Erythroblast (primary cell): ENCODE data around the gene HOXD11.

Experiments
- DNase-seq, 2 experiments: peaks; one replicate each; lab custom pipeline; 2025; lab: John Stamatoyannopoulos, UW
- GATA1 ChIP-seq: IDR thresholded peaks from 2 replicates; pipeline ENCODE4 v1.6.1; 2011; ENCODE audit warnings: low read depth, mild to moderate bottlenecking, control low read depth, low read length, moderate library complexity
- POLR2A ChIP-seq: IDR thresholded peaks from 2 replicates; pipeline ENCODE4 v1.6.1; 2011; ENCODE audit warnings: mild to moderate bottlenecking, low read length

HOXD11 gene

DNA sequence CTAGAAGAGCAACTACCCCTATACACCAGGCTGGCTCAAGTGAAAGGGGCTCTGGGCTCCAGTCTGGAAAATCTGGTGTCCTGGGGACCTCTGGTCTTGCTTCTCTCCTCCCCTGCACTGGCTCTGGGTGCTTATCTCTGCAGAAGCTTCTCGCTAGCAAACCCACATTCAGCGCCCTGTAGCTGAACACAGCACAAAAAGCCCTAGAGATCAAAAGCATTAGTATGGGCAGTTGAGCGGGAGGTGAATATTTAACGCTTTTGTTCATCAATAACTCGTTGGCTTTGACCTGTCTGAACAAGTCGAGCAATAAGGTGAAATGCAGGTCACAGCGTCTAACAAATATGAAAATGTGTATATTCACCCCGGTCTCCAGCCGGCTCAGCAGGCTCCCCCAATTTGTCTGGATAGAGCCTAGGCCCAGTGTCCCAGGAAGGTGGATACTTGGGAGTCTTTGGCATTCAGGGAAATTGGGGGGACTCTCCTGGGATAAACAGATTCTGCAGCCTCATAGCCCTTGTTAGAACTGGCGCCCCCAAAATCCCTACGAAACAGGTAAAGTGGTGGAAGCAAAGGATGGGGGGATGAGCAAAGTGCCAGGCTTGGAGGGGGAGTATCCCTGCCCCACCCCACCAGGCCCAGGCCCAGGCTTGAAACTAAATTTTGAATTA is 41.8 kb downstream of the HOXD11 start:
- DNase-seq: no peak
- TF ChIP-seq POLR2A: no peak
- no peak for TF ChIP-seq GATA1

DNA sequence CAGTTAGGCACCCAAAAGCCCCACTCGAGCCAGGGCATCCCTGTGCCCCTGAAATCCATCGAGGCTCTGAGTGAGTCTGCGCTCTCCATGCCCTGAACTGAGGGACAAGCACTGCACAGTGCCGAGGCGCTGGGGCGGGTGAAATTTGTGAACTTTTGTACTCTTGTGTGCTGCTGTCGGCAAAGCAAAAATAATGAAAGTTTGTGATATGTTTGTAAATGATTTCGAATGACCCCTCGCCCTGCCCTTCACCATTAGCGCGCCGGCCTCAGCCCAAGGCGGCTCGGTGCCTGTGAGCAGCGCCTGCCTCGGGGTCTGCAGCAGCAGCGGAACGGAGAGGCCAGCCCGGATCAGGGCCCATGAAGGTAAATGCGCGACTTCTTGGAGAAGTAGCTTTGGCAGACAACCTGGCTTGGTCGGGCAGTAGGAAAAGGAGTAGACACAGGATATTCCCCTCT is 42.4 kb downstream of the HOXD11 start:
- TF ChIP-seq GATA1 (no peak), POLR2A (no peak)
- no peak for DNase-seq

DNA sequence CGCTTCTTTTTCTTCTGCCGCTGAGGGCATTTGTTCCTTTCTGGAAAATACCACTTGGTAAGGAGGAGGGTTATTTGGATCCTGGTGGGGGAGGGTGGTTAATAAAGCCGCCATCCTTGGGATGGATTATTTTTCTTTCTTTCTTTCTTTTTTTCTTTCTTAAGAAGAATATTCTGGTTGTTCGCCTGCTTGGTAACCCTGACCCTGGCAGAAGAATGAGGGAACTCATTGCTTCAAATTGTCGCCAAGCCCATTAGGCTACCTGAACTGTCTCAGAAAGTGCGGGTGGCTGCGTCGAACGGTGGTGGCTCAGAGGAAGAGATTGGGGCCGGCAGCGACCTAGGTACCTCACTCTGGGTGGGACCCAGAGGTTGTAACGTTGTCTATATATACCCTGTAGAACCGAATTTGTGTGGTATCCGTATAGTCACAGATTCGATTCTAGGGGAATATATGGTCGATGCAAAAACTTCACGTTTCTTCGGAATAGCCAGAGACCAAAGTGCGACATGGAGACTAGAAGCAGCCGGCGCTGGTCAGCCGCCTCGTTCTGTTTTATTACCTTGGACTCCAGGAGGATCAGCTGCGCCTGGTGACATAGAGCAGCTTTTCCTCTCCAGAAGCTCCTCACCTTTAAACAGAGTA is 43.0 kb downstream of the HOXD11 start:
- no peak for DNase-seq
- no peak for TF ChIP-seq GATA1
- no peak for TF ChIP-seq POLR2A

DNA sequence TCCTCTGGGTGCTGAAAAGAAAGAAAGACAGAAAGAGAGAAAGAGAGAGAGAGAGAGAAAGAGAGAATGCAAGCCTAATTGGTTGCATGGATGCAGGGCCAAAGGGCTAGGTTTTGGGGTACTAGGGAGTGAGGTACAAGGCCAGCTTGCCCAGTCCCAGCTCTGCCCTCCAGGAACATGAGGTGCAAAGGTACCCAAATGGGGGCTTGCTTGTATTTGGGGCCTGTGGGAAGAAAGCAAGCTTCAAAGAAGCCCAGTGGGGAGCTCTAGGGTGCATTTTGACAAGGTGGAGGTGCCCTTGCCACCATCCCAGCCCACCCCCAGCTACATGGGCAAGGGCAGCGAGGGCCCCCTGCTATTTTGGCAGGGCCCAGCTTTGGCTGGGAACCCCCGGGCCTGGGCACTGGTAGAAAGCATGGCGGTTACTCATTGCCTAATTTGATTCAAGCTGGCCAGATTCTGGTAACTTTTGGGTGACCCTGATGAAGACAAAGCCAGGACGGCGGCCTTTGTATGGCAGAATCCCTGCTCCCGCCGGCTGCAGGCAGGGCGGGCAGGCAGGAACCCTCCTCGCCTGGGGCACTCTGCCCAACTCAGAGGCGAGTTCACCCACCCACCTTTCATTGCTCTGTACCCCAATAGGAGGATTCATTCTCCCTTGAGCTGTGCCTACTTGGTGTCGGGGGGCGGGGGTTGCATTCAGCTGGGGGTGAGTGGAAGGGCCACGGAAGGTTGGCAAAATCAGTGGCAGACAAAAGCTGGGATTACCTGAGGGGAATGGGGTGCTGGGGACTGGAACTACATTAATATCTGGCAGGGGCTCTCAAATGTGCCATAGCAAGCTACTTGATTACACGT is 43.7 kb downstream of the HOXD11 start:
- TF ChIP-seq GATA1: no peak
- no peak for DNase-seq

DNA sequence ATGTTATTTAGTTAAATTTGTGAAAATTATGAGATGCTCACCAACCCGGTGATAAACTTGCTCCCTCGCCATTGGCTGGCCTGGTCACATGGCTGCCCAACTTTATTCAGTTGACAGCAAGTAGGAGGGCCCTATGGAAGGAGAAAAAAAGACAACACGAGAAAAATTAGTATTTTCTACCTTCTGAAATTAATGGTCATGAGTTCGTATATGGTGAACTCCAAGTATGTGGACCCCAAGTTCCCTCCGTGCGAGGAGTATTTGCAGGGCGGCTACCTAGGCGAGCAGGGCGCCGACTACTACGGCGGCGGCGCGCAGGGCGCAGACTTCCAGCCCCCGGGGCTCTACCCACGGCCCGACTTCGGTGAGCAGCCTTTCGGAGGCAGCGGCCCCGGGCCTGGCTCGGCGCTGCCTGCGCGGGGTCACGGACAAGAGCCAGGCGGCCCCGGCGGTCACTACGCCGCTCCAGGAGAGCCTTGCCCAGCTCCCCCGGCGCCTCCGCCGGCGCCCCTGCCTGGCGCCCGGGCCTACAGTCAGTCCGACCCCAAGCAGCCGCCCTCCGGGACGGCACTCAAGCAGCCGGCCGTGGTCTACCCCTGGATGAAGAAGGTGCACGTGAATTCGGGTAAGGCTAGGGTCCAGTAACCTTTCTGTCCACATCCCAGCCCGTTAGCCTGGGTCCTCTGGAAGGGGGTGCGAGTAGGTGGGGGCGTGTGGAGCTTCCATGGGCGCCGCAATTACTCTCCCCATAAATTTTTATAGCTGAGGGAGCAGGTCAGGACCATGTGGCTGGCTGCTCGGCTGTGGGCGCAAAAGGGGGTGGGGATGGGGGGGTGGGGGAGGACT is 44.6 kb downstream of the HOXD11 start, which contains the start of gene HOXD4:
HOXD4 (plus strand) TSS at position 109 of the 846 bp plus-strand sequence; CDS start at position 193, 84 bp downstream.
- TF ChIP-seq GATA1 (no peak), POLR2A (no peak)

DNA sequence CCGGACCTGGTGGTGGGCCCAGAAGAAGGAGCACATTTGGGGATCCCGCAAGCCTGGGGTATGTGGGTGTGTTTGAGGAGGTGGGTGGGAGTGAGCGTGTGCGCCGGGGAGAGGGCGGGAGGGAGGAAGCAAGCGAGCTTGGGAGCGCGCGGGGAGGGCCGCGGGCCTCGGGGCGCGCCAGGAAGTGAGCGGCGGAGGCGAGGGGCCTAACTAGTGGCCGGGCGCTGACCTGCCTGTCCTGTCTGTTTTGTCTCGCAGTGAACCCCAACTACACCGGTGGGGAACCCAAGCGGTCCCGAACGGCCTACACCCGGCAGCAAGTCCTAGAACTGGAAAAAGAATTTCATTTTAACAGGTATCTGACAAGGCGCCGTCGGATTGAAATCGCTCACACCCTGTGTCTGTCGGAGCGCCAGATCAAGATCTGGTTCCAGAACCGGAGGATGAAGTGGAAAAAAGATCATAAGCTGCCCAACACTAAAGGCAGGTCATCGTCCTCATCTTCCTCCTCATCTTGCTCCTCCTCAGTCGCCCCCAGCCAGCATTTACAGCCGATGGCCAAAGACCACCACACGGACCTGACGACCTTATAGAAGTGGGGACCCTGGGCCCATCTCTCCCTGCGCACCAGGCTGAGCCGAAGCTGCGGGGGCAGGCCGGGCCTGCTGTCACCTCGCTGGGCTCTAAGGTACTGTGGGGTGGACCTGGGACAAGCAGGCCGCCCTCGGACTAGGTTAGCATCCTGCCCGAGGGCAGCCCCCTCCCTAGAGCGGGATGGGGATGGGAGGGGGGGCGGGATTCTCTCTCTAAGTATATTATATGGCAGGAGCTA is 45.5 kb downstream of the HOXD11 start:
- no peak for DNase-seq
- no peak for TF ChIP-seq GATA1
- no peak for TF ChIP-seq POLR2A

More for the DNA sequence above, 44.6 kb downstream of the HOXD11 start, which contains the start of gene HOXD4:
- DNase-seq: no peak

DNA sequence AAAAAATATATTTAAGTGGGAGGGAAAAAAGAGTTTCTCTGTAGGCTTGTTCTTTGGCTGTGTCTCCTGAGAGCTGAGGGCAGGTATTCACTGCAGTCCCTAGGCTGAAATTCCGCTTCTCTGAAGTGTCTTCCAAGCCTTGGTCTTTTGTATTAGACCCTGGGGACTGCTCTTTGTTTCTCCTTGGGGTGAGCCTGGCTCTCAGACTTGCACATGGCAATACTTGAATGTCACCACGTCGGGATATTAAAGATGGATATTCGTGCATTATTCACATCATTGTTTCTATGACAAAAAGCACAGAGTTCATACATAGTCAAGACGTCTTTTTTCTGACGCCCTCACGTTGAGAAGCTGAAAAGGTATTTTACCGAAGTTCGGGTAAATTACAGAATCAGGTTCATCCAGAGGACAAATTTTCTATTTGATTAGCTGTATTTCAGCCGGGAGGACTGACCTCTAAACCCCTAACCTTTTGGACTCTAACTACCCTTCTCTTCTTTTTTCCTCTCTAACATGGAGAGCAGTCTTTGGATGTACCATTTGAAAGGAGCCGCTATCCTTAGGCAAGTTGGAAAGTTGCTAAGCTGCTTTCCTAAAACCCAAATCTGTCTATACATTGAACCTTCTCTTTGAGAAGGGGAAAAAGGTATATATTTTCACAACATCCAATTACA is 47.6 kb downstream of the HOXD11 start:
- no peak for DNase-seq
- TF ChIP-seq POLR2A (no peak), GATA1 (no peak)

DNA sequence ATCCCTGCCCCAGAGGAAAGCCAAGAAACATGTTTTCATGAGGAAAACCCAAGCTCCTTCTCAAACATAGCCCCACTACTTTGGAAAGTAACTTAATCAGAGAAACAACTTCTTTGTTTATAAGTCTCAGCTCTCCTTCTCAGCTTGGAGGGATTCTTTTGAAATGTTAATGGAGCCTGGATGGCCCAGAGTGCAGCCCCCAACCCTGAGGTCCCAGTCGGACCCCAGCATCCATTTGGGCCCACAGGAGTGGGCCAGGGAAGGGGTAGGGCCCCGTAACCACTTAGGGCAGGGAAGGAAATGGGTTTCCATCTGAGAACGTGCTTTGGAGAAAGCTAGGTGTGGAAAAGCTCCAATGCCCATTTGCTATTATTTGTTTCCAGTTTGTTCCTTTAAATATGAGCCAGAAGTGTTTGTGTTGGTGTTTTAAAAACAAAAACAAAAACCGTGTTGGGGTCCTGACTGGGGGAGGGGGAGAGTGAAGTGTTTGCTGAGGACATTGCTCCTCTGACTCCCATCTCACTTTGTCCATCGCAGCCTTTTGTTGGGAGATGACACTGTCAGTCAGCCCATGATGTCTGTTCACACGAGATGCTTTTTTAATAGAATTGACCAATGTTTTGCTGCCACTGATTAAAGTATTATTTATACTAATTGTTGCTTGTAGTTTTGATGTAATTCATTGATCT is 48.4 kb downstream of the HOXD11 start:
- TF ChIP-seq GATA1 (no peak), POLR2A (no peak)
- DNase-seq: no peak

DNA sequence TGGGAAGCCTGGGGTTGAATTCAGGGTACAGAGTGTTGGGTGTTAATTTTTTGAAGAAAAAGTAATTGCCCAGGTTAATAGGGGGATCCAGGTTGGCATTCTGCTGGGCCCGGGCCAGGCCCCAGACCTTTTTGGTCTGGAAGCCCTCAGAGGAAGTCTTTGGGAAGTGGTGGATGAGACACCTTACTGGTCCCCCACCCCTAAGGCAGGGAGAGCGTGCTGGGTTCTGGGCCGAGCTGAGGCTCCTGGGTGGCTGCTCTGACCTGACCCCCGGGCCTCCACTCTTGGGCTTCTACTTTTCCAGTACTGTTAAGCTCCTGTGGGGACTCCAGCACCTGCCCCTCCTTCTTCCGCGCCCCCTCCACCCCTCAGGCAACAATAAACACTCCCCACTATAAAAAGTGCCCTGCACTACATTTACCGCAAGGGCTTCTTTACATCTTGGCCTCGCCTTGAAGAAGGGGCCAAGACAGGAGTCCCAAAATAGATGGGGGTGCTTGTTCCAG is 49.3 kb downstream of the HOXD11 start:
- no peak for DNase-seq
- no peak for TF ChIP-seq POLR2A
- no peak for TF ChIP-seq GATA1

DNA sequence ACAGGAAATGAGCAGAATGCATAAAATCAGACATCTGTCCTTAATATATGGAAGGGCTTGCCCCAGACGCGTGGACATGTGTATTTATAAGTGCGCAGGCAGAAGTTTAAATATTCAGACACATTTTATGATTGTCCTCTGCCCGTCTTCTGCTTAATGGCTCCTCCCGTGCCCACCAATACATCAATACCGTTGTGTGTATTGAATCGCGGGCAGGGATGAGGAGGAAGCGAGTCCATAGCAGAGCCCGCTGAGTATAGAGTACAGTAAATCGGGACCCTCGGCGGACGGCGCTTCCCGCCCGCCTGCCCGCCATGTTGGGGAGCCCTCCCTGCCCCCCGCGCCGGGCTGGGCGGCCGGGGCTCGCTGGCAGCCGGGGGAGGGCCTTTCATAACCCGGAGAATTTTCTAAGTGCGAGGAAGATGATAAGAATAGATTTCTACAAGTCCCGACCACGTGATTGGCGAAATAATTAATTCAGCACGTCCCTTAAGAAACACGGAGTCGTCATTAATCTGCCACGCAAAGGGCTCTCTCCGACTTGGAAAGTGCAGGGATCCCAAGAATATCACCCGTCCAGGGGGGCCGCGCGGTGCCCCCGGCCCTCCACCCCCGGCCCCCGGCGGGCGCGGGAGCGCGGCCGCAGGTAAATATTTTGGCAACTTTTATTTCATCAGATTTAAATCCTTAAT is 49.9 kb downstream of the HOXD11 start, which contains the start of gene HOXD3:
HOXD3 (plus strand) TSS at position 501 of the 692 bp plus-strand sequence. CDS start 11,808 bp downstream, outside the sequence.
- TF ChIP-seq GATA1 (no peak), POLR2A (no peak)

More for the DNA sequence above, 49.9 kb downstream of the HOXD11 start, which contains the start of gene HOXD3:
- no peak for DNase-seq
